ENCODE measurements around the gene NLGN1. TPM values are rescaled to one million over a fixed set of nuclear protein-coding genes. Genes with fewer than 3 reads are reported as not detected.

The NLGN1 gene
- total RNA-seq, 2 donors from 2014 or later: 1.3 to 2.4 TPM

GRCh38 chr3:173796890-173797289 is 399.3 kb downstream of the NLGN1 start:
- no peak overlapping the region for H3K27ac ChIP-seq
- DNase-seq (ENCODE audit: low spot score): no peak
- H3K9me3 ChIP-seq: no peaks in the 10 kb centered on the region
- no peaks in the 10 kb centered on the region for H3K36me3 ChIP-seq
- no peaks in the 10 kb centered on the region for H3K4me1 ChIP-seq
- H3K4me3 ChIP-seq: no peak overlapping the region
- H3K27me3 ChIP-seq: no peaks in the 10 kb centered on the region
- no peak for TF ChIP-seq CTCF (IDR thresholded peaks at IDR 0.05)

DNA sequence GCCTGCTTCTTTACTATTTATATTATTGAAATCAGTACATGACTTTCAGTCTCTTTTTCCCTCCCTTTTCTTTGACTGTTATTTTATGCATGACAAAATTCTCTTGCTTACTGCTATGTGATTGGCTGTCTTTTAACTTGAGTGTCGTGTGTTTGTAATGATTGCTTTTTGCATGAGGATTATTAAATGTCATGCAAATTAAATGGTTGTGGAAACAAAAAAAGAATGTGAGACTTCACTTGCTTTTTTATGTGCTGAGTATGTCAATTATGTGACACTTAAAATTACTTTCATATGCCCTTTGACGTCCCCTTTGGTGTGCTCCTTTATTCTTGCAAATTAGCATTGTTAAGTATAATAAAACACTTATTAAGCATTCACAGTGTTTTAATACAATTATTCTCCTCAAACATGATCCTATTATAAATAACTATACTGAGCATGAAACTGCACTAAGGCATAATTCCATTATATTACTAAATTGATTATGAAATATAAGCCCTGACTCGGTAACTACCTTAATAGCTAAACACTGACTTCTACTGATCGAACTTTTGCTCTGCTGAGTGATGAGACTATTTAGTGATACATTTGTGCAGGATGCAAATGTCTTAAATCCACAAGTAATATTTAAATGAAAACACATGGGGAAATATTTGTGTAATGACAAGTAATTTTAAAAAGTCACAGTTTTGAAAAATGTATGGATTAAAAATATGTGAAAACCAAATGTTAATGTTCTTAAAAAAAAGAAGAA is 401.7 kb downstream of the NLGN1 start:
- Histone ChIP-seq H3K4me3 (no peak overlapping the region), H3K36me3 (no peaks in the 10 kb centered on the region), H3K27me3 (no peaks in the 10 kb centered on the region), H3K4me1 (no peaks in the 10 kb centered on the region), H3K9me3 (no peaks in the 10 kb centered on the region), H3K27ac (no peak overlapping the region)
- TF ChIP-seq CTCF (IDR thresholded peaks at IDR 0.05): no peak
- DNase-seq (ENCODE audit: low spot score): no peak

DNA sequence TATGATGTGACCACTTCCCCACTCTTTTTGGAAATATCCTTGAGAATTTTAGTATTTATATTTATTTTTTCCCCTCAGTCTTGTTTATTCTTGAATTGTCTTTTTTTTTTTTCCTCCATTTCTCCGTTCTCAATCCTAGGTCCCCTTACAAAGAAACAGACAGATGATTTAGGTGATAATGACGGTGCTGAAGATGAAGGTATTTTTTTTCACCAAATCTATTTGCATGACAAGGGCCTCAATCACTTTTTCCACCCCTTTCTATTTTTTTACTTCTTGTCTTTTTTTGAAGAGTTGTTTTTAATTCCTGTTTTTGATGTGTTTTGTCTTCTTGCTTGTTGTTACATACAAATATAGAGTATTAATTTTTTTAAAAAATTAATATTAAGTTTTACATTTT is 402.6 kb downstream of the NLGN1 start:
- Histone ChIP-seq H3K36me3 (no peaks in the 10 kb centered on the region), H3K27me3 (no peaks in the 10 kb centered on the region), H3K27ac (no peak overlapping the region), H3K9me3 (no peaks in the 10 kb centered on the region), H3K4me1 (no peaks in the 10 kb centered on the region), H3K4me3 (no peak overlapping the region)
- TF ChIP-seq CTCF (IDR thresholded peaks at IDR 0.05): no peak
- no peak for DNase-seq (ENCODE audit: low spot score)

GRCh38 chr3:173814809-173815208 is 417.3 kb downstream of the NLGN1 start:
- Histone ChIP-seq H3K4me1 (no peaks in the 10 kb centered on the region), H3K27ac (no peak overlapping the region), H3K36me3 (no peaks in the 10 kb centered on the region), H3K27me3 (no peaks in the 10 kb centered on the region), H3K4me3 (no peak overlapping the region), H3K9me3 (no peaks in the 10 kb centered on the region)
- no peak for TF ChIP-seq CTCF (IDR thresholded peaks at IDR 0.05)
- DNase-seq (ENCODE audit: low spot score): no peak

- no peak for TF ChIP-seq CTCF (IDR thresholded peaks at IDR 0.05)
- no peak overlapping the region for H3K27ac ChIP-seq
- no peaks in the 10 kb centered on the region for H3K4me1 ChIP-seq
- no peak overlapping the region for H3K4me3 ChIP-seq
- no peaks in the 10 kb centered on the region for H3K9me3 ChIP-seq
- no peaks in the 10 kb centered on the region for H3K27me3 ChIP-seq
- DNase-seq (ENCODE audit: low spot score): no peak
- H3K36me3 ChIP-seq: no peaks in the 10 kb centered on the region
Observed at GRCh38 chr3:173819368-173819767, 421.8 kb downstream of the NLGN1 start.
